WERI-Rb-1 (cell line): ENCODE data around the gene PCBP4.

Experiments used
- DNase-seq: peaks from one replicate; pipeline ENCODE4 v3.0.0-alpha.2; 2020
- H3K27ac ChIP-seq: fragments of 250-450 bp; sonication (Bioruptor Pico); 2 replicates; pipeline ENCODE4 v1.5.1; 2020; ENCODE audit warnings: mild to moderate bottlenecking, moderate library complexity
- H3K27me3 ChIP-seq: fragments of 250-450 bp; sonication (Bioruptor Pico); 2 replicates; pipeline ENCODE4 v1.5.1; 2021; ENCODE audit warnings: mild to moderate bottlenecking, low read depth, moderate library complexity; ENCODE audit not compliant: insufficient read depth, severe bottlenecking
- H3K36me3 ChIP-seq: fragments of 250-450 bp; sonication (Bioruptor Pico); 2 replicates; pipeline ENCODE4 v1.5.1; 2020; ENCODE audit warnings: mild to moderate bottlenecking, moderate library complexity
- H3K4me3 ChIP-seq: 2 replicates; pipeline ENCODE4 v1.5.1; 2011; ENCODE audit warnings: low read depth, mild to moderate bottlenecking, control low read depth, low read length
- H3K9me3 ChIP-seq: fragments of 250-450 bp; sonication (Bioruptor Pico); 2 replicates; pipeline ENCODE4 v1.5.1; 2021; ENCODE audit warnings: mild to moderate bottlenecking, moderate library complexity; ENCODE audit not compliant: severe bottlenecking
- TF ChIP-seq, protein P1 (sequence below): IDR thresholded peaks from 2 replicates; pipeline ENCODE4 v1.5.1; 2011; ENCODE audit warnings: low read depth, mild to moderate bottlenecking, control low read depth, inconsistent platforms, low read length

The PCBP4 gene

DNA sequence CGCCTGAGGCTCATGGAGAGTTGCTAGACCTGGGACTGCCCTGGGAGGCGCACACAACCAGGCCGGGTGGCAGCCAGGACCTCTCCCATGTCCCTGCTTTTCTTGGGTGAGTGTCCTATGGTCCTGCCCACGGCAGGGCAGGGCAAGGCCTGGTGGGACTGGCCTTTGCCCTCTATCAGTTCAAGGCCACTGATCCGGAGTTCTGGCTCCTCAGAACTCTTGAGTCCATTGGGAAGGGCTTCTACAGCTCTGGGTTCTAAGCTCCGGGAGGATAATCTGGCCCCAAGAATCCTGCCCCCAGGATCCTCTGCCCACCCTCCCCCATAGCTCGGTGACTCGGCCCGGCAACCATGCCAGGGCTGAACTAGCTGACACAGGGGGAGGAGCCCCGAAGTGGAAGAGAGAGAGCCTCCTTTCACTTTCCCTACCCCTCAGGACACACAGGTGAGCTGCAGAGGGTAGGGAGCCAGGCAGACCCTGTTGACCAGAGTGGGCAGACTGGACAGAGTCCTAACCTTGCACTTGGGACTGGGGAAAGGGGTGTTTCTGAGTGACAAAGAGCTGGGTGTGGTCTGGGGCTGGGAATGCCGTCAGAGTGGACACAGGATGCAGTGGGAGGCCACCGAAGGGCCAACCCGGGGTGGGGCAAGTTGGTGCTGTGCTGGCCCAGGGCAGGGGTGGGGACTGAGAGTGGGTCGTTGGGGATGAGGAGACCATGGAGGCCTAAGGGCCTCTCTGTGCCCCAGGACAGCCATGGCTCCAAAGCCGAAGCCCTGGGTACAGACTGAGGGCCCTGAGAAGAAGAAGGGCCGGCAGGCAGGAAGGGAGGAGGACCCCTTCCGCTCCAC lies 24.4 kb downstream of the PCBP4 start:
- peak; percentile 66 for DNase-seq
- no peaks in the 10 kb centered on the region for H3K9me3 ChIP-seq
- H3K27ac ChIP-seq, result peak overlapping the region; percentile 88
- TF ChIP-seq, protein P1, sequence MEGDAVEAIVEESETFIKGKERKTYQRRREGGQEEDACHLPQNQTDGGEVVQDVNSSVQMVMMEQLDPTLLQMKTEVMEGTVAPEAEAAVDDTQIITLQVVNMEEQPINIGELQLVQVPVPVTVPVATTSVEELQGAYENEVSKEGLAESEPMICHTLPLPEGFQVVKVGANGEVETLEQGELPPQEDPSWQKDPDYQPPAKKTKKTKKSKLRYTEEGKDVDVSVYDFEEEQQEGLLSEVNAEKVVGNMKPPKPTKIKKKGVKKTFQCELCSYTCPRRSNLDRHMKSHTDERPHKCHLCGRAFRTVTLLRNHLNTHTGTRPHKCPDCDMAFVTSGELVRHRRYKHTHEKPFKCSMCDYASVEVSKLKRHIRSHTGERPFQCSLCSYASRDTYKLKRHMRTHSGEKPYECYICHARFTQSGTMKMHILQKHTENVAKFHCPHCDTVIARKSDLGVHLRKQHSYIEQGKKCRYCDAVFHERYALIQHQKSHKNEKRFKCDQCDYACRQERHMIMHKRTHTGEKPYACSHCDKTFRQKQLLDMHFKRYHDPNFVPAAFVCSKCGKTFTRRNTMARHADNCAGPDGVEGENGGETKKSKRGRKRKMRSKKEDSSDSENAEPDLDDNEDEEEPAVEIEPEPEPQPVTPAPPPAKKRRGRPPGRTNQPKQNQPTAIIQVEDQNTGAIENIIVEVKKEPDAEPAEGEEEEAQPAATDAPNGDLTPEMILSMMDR, result no peak
- peak overlapping the region; percentile 55 for H3K4me3 ChIP-seq
- H3K36me3 ChIP-seq, result peaks cover 16% of the 10 kb centered on the region
- H3K27me3 ChIP-seq, result no peaks in the 10 kb centered on the region

DNA sequence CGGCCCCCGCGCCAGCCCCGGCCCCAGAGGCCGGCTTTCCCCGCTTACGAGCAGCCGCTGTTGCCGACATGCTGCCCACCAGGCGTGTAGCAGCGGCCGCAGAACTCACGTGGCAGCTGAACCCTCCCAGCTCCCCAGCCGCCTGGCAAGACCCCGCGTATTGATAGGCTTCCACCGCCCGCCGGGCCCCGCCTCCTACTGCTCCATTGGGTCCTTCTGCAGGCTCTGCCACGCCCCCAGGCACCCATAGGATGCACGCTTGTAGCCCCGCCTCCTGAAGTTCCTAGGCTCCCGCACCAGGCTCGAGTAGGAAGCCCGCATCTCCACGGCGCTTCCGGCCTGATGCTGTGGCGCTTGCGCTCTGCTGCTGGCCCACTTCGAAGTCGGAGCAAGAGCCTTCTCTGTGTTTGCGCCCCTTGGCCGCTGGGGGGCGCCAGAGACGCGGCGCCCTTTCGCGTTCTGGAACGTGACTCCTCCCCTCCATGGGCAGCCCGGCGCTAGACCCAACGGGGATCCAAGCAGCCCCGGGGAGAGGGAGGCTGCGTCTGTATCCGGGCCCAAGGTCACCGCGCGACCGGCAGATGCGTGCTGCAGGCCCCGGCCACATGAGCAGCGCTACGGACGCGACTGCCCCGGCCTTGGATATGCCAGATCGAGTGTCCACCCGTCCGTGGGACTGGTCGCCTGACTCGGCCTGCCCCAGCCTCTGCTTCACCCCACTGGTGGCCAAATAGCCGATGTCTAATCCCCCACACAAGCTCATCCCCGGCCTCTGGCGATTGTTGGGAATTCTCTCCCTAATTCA lies 25.3 kb downstream of the PCBP4 start, which contains the start of the genes PARP3 and RRP9:
Gene PARP3, plus strand, starts transcription at position 566 of the 805 bp plus-strand sequence. CDS start 993 bp downstream, outside the sequence.
Gene RRP9, minus strand, starts transcription at position 107 of the 805 bp plus-strand sequence. Its CDS starts 37 bp downstream, at position 70.
- H3K36me3 ChIP-seq, result peaks cover 25% of the 10 kb centered on the region
- H3K27me3 ChIP-seq, result no peaks in the 10 kb centered on the region
- no peaks in the 10 kb centered on the region for H3K9me3 ChIP-seq
- peak within 1 kb of the TSS; percentile 88 for H3K27ac ChIP-seq
- TF ChIP-seq, protein P1, result peak; percentile 96
- DNase-seq, result peak; percentile 100
- peak within 1 kb of the TSS; percentile 81 for H3K4me3 ChIP-seq

DNA sequence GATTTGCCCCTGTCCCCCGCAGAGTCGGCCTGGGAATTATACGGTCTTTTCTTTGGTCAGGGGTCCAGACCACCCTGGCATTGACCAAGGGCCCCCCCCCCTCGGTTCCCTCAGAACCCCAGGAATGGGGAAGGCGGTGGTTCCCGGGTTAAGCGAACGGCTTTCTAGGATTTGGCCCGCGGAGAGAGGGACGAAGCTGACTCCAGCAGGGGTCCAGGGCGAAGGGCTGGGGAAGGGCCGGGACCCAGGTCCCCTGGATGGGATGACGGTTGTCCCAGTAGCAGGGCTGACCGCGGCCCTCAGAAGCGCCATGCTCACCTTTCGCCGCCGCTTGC lies 25.8 kb downstream of the PCBP4 start:
- Histone ChIP-seq H3K4me3 (peak overlapping the region; percentile 81), H3K36me3 (peaks cover 29% of the 10 kb centered on the region), H3K27ac (peak overlapping the region; percentile 47), H3K27me3 (no peaks in the 10 kb centered on the region), H3K9me3 (no peaks in the 10 kb centered on the region)
- TF ChIP-seq, protein P1, result no peak
- no peak for DNase-seq

- Histone ChIP-seq H3K9me3 (no peaks in the 10 kb centered on the region), H3K36me3 (peaks cover 35% of the 10 kb centered on the region), H3K4me3 (peak overlapping the region; percentile 81), H3K27me3 (no peaks in the 10 kb centered on the region), H3K27ac (peak overlapping the region; percentile 47)
- no peak for DNase-seq
- TF ChIP-seq, protein P1, result no peak
These were observed 26.4 kb downstream of the PCBP4 start for GRCh38 chr3:51940648-51941462.

DNA sequence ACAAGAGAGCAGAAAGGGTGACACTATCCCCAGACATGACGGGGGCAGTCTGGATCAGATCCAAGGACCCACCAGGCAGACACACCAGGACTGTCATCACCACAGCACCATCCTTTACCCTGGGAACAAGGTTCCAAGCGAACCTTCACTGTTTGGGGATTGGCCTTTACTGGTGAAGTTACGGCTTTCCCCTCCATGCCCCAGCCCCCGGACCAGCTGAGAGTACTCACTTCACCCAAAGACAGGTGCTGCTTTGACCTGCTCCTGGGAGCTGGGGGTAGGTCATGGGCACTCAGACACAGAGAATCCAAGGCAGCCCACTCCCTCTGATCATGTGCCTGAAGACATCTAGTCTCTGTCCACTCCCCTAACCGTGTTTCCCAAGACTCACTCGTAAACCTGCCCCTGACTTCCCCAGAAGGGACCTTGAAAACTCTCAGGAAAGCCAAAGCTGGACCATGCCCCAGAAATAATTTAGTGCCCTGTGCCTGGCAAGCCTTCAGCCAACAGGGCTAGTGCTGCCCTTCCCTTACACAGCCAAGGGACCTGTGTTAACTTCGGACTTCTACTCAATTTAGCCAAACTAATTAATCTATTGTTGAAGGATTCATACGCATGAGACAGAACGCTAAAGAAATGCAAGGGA lies 28.4 kb downstream of the PCBP4 start:
- H3K4me3 ChIP-seq, result no peak overlapping the region
- TF ChIP-seq, protein P1, result no peak
- no peak overlapping the region for H3K27ac ChIP-seq
- H3K9me3 ChIP-seq, result no peaks in the 10 kb centered on the region
- H3K27me3 ChIP-seq, result no peaks in the 10 kb centered on the region
- no peak for DNase-seq
- H3K36me3 ChIP-seq, result peaks cover 44% of the 10 kb centered on the region
